GM12878 (cell line): ENCODE data around the gene NKAIN4. TPM values are rescaled to one million over a fixed set of nuclear protein-coding genes. Genes with fewer than 3 reads are reported as not detected.

ENCODE experiments used
- ATAC-seq: fragments of 200-7000 bp; cut with Tn5 transposase; 3 replicates; pipeline ENCODE4 v1.9.1; 2020; ENCODE audit warnings: mild to moderate bottlenecking, moderate library complexity
- BruUV-seq: library from RNA; stranded (reverse); fragments of 400-500 nt; replicated peaks from 2 replicates; lab custom pipeline; 2021; lab: Mats Ljungman, UMichigan
- CTCF ChIA-PET: fragments of 300-600 bp; sonication (Branson Sonifier 250); formaldehyde crosslinking; extraction: SDS; loops from one replicate; lab custom pipeline; 2021; ENCODE audit warnings: inconsistent platforms; lab: Yijun Ruan, JAX
- POLR2A ChIA-PET: fragments of 350-600 bp; formaldehyde crosslinking; extraction: SDS; loops from one replicate; lab custom pipeline; 2021; ENCODE audit warnings: inconsistent platforms; lab: Charles Lee
- RAD21 ChIA-PET: fragments of 300-600 bp; sonication (Branson Sonifier 250); formaldehyde crosslinking; loops from one replicate; lab custom pipeline; 2023; ENCODE audit warnings: antibody characterized with exemption; ENCODE audit not compliant: unreplicated experiment; lab: Charles Lee
- SMC1A ChIA-PET: fragments of 300-600 bp; sonication (Branson Sonifier 250); formaldehyde crosslinking; loops from one replicate; lab custom pipeline; 2023; ENCODE audit not compliant: unreplicated experiment, uncharacterized antibody; lab: Charles Lee
- DNase-seq: peaks from one replicate; pipeline ENCODE4 v3.0.0-alpha.2; 2011; ENCODE audit warnings: low read depth, low spot score
- FAIRE-seq: peaks from 3 replicates; lab custom pipeline; 2011; peaks lifted over from hg19 to GRCh38; lab: Jason Lieb, UNC
- H2AFZ ChIP-seq: 2 replicates; pipeline ENCODE4 v1.6.0; 2011; ENCODE audit warnings: low read depth, low read length, control low read depth; ENCODE audit not compliant: control insufficient read depth
- H3K27ac ChIP-seq: 2 replicates; pipeline ENCODE4 v1.5.1; 2011; ENCODE audit warnings: control low read depth; ENCODE audit not compliant: control insufficient read depth, insufficient read depth
- H3K27me3 ChIP-seq, 2 experiments: replicated peaks in 1 of 2; 2 replicates each; pipeline versions ENCODE4 v1.6.0 to v1.6.1; 2011; ENCODE audit warnings: low read length in 1 of 2; ENCODE audit not compliant: control insufficient read depth in 2 of 2, insufficient read depth in 2 of 2
- H3K36me3 ChIP-seq, 2 experiments: 2 replicates each; pipeline ENCODE4 v1.5.1; 2011; ENCODE audit warnings: low read length in 1 of 2; ENCODE audit not compliant: control insufficient read depth in 2 of 2, insufficient read depth in 2 of 2
- H3K4me1 ChIP-seq: 2 replicates; pipeline ENCODE4 v1.6.1; 2011; ENCODE audit warnings: mild to moderate bottlenecking, low read length, moderate library complexity, mixed read lengths; ENCODE audit not compliant: control insufficient read depth, insufficient read depth
- H3K4me2 ChIP-seq: 2 replicates; pipeline ENCODE4 v1.6.0; 2011; ENCODE audit warnings: control low read depth; ENCODE audit not compliant: control insufficient read depth, insufficient read depth
- H3K4me3 ChIP-seq: fragments of 200-600 bp; sonication (generic); 2 replicates; pipeline ENCODE4 v1.5.1; 2016
- H3K79me2 ChIP-seq: 2 replicates; pipeline ENCODE4 v1.6.0; 2011; ENCODE audit warnings: low read length; ENCODE audit not compliant: control insufficient read depth, insufficient read depth
- H3K9ac ChIP-seq: 2 replicates; pipeline ENCODE4 v1.8.0; 2011; ENCODE audit warnings: low read length, control low read depth, mixed read lengths; ENCODE audit not compliant: control insufficient read depth, insufficient read depth
- H3K9me3 ChIP-seq: replicated peaks from 3 replicates; pipeline ENCODE4 v1.5.1; 2011; ENCODE audit warnings: mild to moderate bottlenecking, low read length; ENCODE audit not compliant: control insufficient read depth, insufficient read depth
- H4K20me1 ChIP-seq: 2 replicates; pipeline ENCODE4 v1.6.0; 2011; ENCODE audit not compliant: control insufficient read depth, insufficient read depth
- BHLHE40 ChIP-seq, 2 experiments: fragments of 450-650 bp in 1 of 2; IDR thresholded peaks; 2 replicates each; pipeline ENCODE4 v1.6.1; 2011 to 2017; ENCODE audit warnings: low read depth in 2 of 2, borderline replicate concordance in 1 of 2, improper control_type of control experiment in 1 of 2, low read length in 1 of 2, mild to moderate bottlenecking in 1 of 2
- EED ChIP-seq: sonication (generic); IDR thresholded peaks from 2 replicates; pipeline ENCODE4 v1.6.1; 2016; ENCODE audit warnings: antibody characterized with exemption, low read depth
- FOS ChIP-seq: IDR thresholded peaks from 3 replicates; pipeline ENCODE4 v1.6.1; 2011; ENCODE audit warnings: borderline replicate concordance; ENCODE audit not compliant: insufficient read length; ENCODE audit errors: extremely low read depth
- HCFC1 ChIP-seq: fragments of 150-350 bp; IDR thresholded peaks from 2 replicates; pipeline ENCODE4 v1.6.1; 2014; ENCODE audit warnings: low read length
- LARP7 ChIP-seq: fragments of 450-650 bp; IDR thresholded peaks from 2 replicates; pipeline ENCODE4 v1.6.1; 2017; ENCODE audit warnings: mild to moderate bottlenecking
- RAD51 ChIP-seq: fragments of 450-650 bp; IDR thresholded peaks from 2 replicates; pipeline ENCODE4 v1.6.1; 2016; ENCODE audit warnings: moderate library complexity, mild to moderate bottlenecking, inconsistent platforms
- ZBTB11 ChIP-seq: fragments of 450-650 bp; formaldehyde crosslinking; IDR thresholded peaks from 2 replicates; pipeline ENCODE4 v1.5.0; 2022; ENCODE audit warnings: mild to moderate bottlenecking, missing genetic modification characterization
- WGBS: methylation state at CpG from one replicate; pipeline ENCODE4 v1.1.6; 2016; ENCODE audit warnings: low lambda C conversion rate; ENCODE audit not compliant: insufficient replicate concordance, insufficient coverage; ENCODE audit errors: missing lambda C conversion rate; 5-methylcytosine and 5-hydroxymethylcytosine counted together
- in situ Hi-C: fragments of 300-500 bp; cut with MboI; formaldehyde crosslinking; loops from 9 replicates; pipeline ENCODE4 v1.14.3; 2018; ENCODE audit warnings: mixed read lengths
- intact Hi-C: fragments of 100-400 bp; cut with micrococcal nuclease; formaldehyde crosslinking; loops from one replicate; pipeline ENCODE4 v1.14.2; 2022; ENCODE audit not compliant: unreplicated experiment
- polyA plus RNA-seq, 11 experiments: library from polyadenylated mRNA; depleted of rRNA in 4 of 11; unstranded in 6 of 11; stranded (reverse) in 5 of 11; fragments of >200 nt; fragmentation: Nextera tagmentation in 4 of 11; fragmentation: Illumina TruSeq in 1 of 11; extraction: Ambion mirVana in 4 of 11; extraction: Trizol in 1 of 11; gene quantifications; 1 replicate in 1 of 11; 2 replicates in 10 of 11; pipeline versions ENCODE4 v1.2.1 to v1.2.3, GENCODE V29; 2011 to 2016; ENCODE audit warnings: inconsistent platforms in 2 of 11, missing spikeins in 2 of 11, low read depth in 1 of 11
- total RNA-seq, 4 experiments: library from RNA; depleted of rRNA in 3 of 4; stranded (reverse); fragments of >200 nt in 3 of 4; fragmentation: Illumina TruSeq in 1 of 4; extraction: Trizol in 1 of 4; gene quantifications; 2 replicates each; pipeline versions ENCODE4 v1.2.1 to v1.2.3, GENCODE V29; 2013 to 2021

The NKAIN4 gene
- total and polyA plus RNA-seq, 10 of the 15 experiments (the other 5 are each of a cell fraction or from before 2014, with no cell fraction given) = 0.11 TPM; not detected in 9

GRCh38 chr20:63301671-63302070, 47.4 kb upstream of the NKAIN4 start:
- no peak overlapping the region for H3K27ac ChIP-seq
- CTCF ChIA-PET = no interaction called here
- SMC1A ChIA-PET = no interaction called here
- intact Hi-C loops (no loop called here), in situ Hi-C loops (no loop called here)
- no TSS peak for BruUV-seq
- RAD21 ChIA-PET = no interaction called here
- no peaks in the 10 kb centered on the region for H3K9me3 ChIP-seq
- H3K36me3 ChIP-seq = no peaks in the 10 kb centered on the region
- H2AFZ ChIP-seq = no peak overlapping the region
- no peaks in the 10 kb centered on the region for H3K4me1 ChIP-seq
- no peak overlapping the region for H3K4me2 ChIP-seq
- no peaks in the 10 kb centered on the region for H3K79me2 ChIP-seq
- ATAC-seq (no peak), DNase-seq (no peak), FAIRE-seq (no peak)
- 89% methylated on average over 1 of the region's 1 CpG for WGBS
- no peak overlapping the region for H3K9ac ChIP-seq
- H3K4me3 ChIP-seq = no peak overlapping the region
- POLR2A ChIA-PET = no interaction called here
- no peak for TF ChIP-seq LARP7
- TF ChIP-seq FOS = no peak
- no peak for TF ChIP-seq HCFC1
- TF ChIP-seq RAD51 = no peak
- no peak for TF ChIP-seq EED
- no peak for TF ChIP-seq ZBTB11 (CRISPR knock-in tag)
- no peak for TF ChIP-seq BHLHE40 (IDR thresholded peaks at IDR 0.05; ENCODE audit: borderline replicate concordance in 1 of 2, low read depth in 2 of 2, low read length in 1 of 2)
- no peaks in the 10 kb centered on the region for H3K27me3 ChIP-seq
- no peaks in the 10 kb centered on the region for H4K20me1 ChIP-seq
